ENCODE data around the gene NKX1-1. TPM values are rescaled to one million over a fixed set of nuclear protein-coding genes. Genes with fewer than 3 reads are reported as not detected.

The NKX1-1 gene
- total RNA-seq, 6 donors from 2014 or later, result not detected

- no peak for ATAC-seq (ENCODE audit: low FRiP score in 2 of 2)
- H3K4me1 ChIP-seq, result no peaks in the 10 kb centered on the region
- no peak overlapping the region for H3K4me3 ChIP-seq
- no peak for TF ChIP-seq EP300 (IDR thresholded peaks at IDR 0.05)
- no peak for TF ChIP-seq POLR2A (IDR thresholded peaks at IDR 0.05)
- TF ChIP-seq CTCF (IDR thresholded peaks at IDR 0.05), result no peak
- no peak for TF ChIP-seq POLR2AphosphoS5 (IDR thresholded peaks at IDR 0.05)
- H3K27ac ChIP-seq, result no peak overlapping the region
- no peaks in the 10 kb centered on the region for H3K9me3 ChIP-seq
- 88% methylated on average over 8 to 20 of the region's 27 CpGs for WGBS, 2 donors
- peak in 1 of 2 donors; percentile 70 for DNase-seq
- H3K36me3 ChIP-seq, result peaks cover 3 to 63% (median 33%) of the 10 kb centered on the region in 4 donors
- H3K27me3 ChIP-seq, result no peaks in the 10 kb centered on the region
Measured at GRCh38 chr4:1382776-1383727, 23.2 kb downstream of the NKX1-1 start.

DNA sequence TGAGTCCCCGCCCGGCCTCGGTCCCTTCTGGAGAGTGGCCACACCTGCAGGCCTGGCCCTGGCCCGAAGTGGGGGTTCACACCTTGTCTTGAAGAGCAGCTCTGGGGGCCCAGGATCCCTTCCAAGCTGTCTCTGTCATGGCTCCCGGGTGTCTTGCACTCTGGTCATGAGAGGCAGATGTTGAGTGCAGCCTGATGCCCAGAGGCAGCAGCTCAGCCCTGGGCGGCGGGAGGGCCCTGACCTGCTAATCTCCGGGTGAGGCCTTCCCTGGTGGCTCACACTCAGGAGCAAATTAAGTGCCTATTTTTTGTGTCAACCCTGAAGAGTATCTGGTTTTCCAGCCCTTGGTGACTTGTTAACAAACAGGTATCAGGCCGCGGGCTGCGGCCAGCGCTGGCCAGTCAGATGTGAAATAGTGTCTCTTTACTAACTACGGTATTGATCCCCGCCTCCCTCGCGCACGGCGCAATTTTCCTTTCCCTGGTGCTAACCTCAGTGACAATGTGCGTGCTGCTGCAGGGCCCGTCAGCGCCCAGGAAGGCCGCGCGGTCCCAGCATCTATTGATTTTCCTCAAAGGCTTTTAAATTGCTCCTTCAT, 24.2 kb downstream of the NKX1-1 start:
- peak in 1 of 2 donors; percentile 77 for DNase-seq
- H3K9me3 ChIP-seq, result no peaks in the 10 kb centered on the region
- H3K27me3 ChIP-seq, result no peaks in the 10 kb centered on the region
- TF ChIP-seq POLR2AphosphoS5 (IDR thresholded peaks at IDR 0.05), result no peak
- no peak for TF ChIP-seq EP300 (IDR thresholded peaks at IDR 0.05)
- TF ChIP-seq CTCF (IDR thresholded peaks at IDR 0.05), result no peak
- TF ChIP-seq POLR2A (IDR thresholded peaks at IDR 0.05), result no peak
- WGBS, 2 donors, result 92 to 95% methylated on average over 24 of the region's 24 CpGs
- no peaks in the 10 kb centered on the region for H3K4me1 ChIP-seq
- no peak overlapping the region for H3K27ac ChIP-seq
- H3K36me3 ChIP-seq, result peaks cover 3 to 66% (median 37%) of the 10 kb centered on the region in 4 donors
- ATAC-seq (ENCODE audit: low FRiP score in 2 of 2), result no peak
- no peak overlapping the region for H3K4me3 ChIP-seq

GRCh38 chr4:1381181-1381621, 25.0 kb downstream of the NKX1-1 start:
- DNase-seq, result peak in 1 of 2 donors; percentile 69
- 93 to 97% methylated on average over 8 to 11 of the region's 12 CpGs for WGBS, 2 donors

More at GRCh38 chr4:1381181-1381621, 25.0 kb downstream of the NKX1-1 start:
- H3K27me3 ChIP-seq, result no peaks in the 10 kb centered on the region
- no peak overlapping the region for H3K27ac ChIP-seq
- no peaks in the 10 kb centered on the region for H3K9me3 ChIP-seq
- no peaks in the 10 kb centered on the region for H3K4me1 ChIP-seq
- peaks cover 8 to 66% (median 41%) of the 10 kb centered on the region in 4 donors for H3K36me3 ChIP-seq
- H3K4me3 ChIP-seq, result no peak overlapping the region
- TF ChIP-seq POLR2AphosphoS5 (IDR thresholded peaks at IDR 0.05) (no peak), EP300 (IDR thresholded peaks at IDR 0.05) (no peak), POLR2A (IDR thresholded peaks at IDR 0.05) (no peak), CTCF (IDR thresholded peaks at IDR 0.05) (no peak)
- ATAC-seq (ENCODE audit: low FRiP score in 2 of 2), result no peak
